PC-9 (cell line): ENCODE data around the gene UBE2L3. TPM values are rescaled to one million over a fixed set of nuclear protein-coding genes. Genes with fewer than 3 reads are reported as not detected.

Source experiments
- BruUV-seq: library from RNA; stranded (reverse); fragments of 400-500 nt; replicated peaks from 2 replicates; lab custom pipeline; 2021; lab: Mats Ljungman, UMichigan
- CTCF ChIA-PET: fragments of 300-600 bp; sonication (Branson Sonifier 250); formaldehyde crosslinking; loops from one replicate; lab custom pipeline; 2022; ENCODE audit warnings: antibody characterized with exemption; lab: Charles Lee
- POLR2A ChIA-PET: fragments of 300-600 bp; sonication (Branson Sonifier 250); formaldehyde crosslinking; loops from one replicate; lab custom pipeline; 2022; ENCODE audit warnings: antibody characterized with exemption; ENCODE audit not compliant: unreplicated experiment; lab: Charles Lee
- DNase-seq, 2 experiments: peaks; one replicate each; pipeline versions ENCODE4 v3.0.0 to v3.0.0-alpha.2; 2015 to 2022; ENCODE audit warnings: mixed read lengths in 1 of 2
- H2AFZ ChIP-seq: fragments of 200-600 bp; sonication (generic); 2 replicates; pipeline ENCODE4 v1.8.1; 2017; ENCODE audit warnings: antibody characterized with exemption
- H3F3A ChIP-seq: fragments of 200-600 bp; sonication (generic); 2 replicates; pipeline ENCODE4 v1.8.1; 2017; ENCODE audit warnings: antibody characterized with exemption, mild to moderate bottlenecking, low read depth; ENCODE audit not compliant: insufficient read depth
- H3K27ac ChIP-seq: fragments of 200-600 bp; sonication (generic); 2 replicates; pipeline ENCODE4 v1.6.1; 2016; ENCODE audit warnings: mixed run types
- H3K27me3 ChIP-seq: fragments of 200-600 bp; sonication (generic); 2 replicates; pipeline ENCODE4 v1.6.1; 2016; ENCODE audit warnings: low read depth, mixed run types; ENCODE audit not compliant: insufficient read depth
- H3K36me3 ChIP-seq: fragments of 200-600 bp; sonication (generic); 2 replicates; pipeline ENCODE4 v1.6.1; 2016; ENCODE audit warnings: low read depth, mixed run types
- H3K4me1 ChIP-seq: fragments of 200-600 bp; sonication (generic); replicated peaks from 2 replicates; pipeline ENCODE4 v1.6.1; 2016; ENCODE audit warnings: mixed run types; ENCODE audit not compliant: insufficient read depth
- H3K4me2 ChIP-seq: fragments of 200-600 bp; sonication (generic); 2 replicates; pipeline ENCODE4 v1.6.1; 2017; ENCODE audit warnings: mixed run types
- H3K4me3 ChIP-seq: fragments of 200-600 bp; sonication (generic); 2 replicates; pipeline ENCODE4 v1.6.1; 2016; ENCODE audit warnings: mixed run types
- H3K79me2 ChIP-seq: fragments of 200-600 bp; sonication (generic); 2 replicates; pipeline ENCODE4 v1.6.1; 2017; ENCODE audit warnings: low read depth, mixed run types
- H3K9me2 ChIP-seq: fragments of 200-600 bp; sonication (generic); 2 replicates; pipeline ENCODE4 v1.8.1; 2017; ENCODE audit warnings: mild to moderate bottlenecking; ENCODE audit not compliant: insufficient read depth
- H3K9me3 ChIP-seq: fragments of 200-600 bp; sonication (generic); 2 replicates; pipeline ENCODE4 v1.8.1; 2016; ENCODE audit warnings: low read depth; ENCODE audit not compliant: insufficient read depth
- H4K20me1 ChIP-seq: fragments of 200-600 bp; sonication (generic); 2 replicates; pipeline ENCODE4 v1.8.1; 2017; ENCODE audit not compliant: insufficient read depth
- CTCF ChIP-seq: fragments of 200-600 bp; sonication (generic); conservative IDR thresholded peaks from 2 replicates; pipeline ENCODE4 v1.6.1; 2017; ENCODE audit warnings: mixed run types, antibody characterized with exemption, mild to moderate bottlenecking, moderate library complexity
- EZH2 ChIP-seq: fragments of 200-600 bp; sonication (generic); IDR thresholded peaks from 2 replicates; pipeline ENCODE4 v1.8.0; 2017; ENCODE audit warnings: antibody characterized with exemption, low read depth
- intact Hi-C: fragments of 100-400 bp; cut with micrococcal nuclease; formaldehyde crosslinking; loops from one replicate; pipeline ENCODE4 v1.10.0; 2022; ENCODE audit not compliant: unreplicated experiment
- total RNA-seq: library from RNA; stranded (reverse); gene quantifications from 2 replicates; pipeline ENCODE4 v1.2.3, GENCODE V29; 2021

Gene UBE2L3
- total RNA-seq, 1 experiment from 2014 or later, result 55.8 TPM

DNA sequence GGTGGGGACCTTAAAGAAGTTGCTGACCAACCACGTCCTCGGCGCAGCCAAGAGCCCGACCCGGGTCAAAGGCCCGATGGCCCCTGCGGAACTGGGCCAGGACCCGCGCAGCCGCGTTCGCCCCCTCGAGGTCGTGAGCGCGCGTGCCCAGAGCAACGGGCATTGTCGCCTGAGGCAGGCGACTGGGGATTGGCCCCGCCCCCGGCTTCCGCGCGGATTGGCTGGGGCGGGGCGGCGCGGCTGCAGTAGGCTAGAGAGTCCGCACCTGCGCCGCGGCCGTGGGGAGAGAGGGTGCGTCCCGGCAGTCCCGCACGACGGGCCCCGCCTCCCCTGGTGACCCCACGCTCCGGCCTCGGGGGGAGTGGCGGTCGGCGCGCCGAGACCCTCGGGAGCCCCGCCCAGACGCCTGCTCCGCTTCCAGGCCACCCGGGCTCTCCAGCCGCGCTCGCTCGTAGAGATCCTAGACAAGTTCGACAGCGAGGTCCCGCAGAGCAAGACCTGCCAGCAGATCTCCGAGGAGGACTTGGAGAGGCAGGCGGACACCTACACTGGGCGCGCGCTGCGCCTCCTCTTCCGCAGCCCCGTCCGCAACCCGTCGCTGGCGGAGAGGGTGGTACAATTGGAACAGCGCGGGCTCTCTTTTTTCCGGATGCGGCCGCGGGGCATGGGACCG is 90.0 kb downstream of the UBE2L3 start:
- peak; percentile 43 to 73 for DNase-seq
- H3F3A ChIP-seq, result peaks cover 12% of the 10 kb centered on the region; the same call in 1 of the 2 replicates
- intact Hi-C loops, result no loop called here

DNA sequence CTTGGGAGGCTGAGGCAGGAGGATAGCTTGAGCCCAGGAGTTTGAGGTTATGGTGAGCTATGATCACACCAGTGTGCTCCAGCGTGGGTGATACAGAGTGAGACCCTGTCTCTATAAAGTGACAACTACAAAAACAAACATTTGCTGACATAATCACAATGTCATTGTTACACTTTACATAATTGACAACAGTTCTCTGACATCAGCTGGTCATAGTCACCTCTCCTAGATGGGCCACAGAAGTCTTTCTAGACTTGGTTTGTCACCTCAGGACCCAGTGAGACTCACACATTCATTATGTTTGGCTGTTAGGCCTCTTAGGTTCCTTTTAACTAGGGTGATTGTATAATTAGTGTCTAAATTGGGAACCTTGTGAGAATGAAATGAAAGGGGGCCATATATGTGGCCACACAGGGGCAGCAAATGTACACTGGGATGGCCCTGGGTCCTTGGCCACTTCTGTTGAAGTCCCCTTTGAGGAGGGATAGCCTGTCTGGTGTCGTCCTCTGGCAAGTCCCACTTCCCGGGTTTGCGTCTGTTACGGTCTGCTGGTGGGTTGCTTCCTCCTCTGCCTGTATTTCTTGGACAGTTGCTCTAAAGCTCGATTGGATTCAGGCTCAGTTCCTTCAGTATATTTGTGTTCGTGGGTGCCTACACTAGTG is 92.5 kb downstream of the UBE2L3 start:
- Histone ChIP-seq H3K27me3 (no peaks in the 10 kb centered on the region), H3F3A (peaks cover 12% of the 10 kb centered on the region; the same call in 1 of the 2 replicates), H3K9me2 (no peaks in the 10 kb centered on the region), H3K4me1 (0 out of 2 replicates have a peak, but pooled peaks cover 5% of the 10 kb centered on the region), H3K4me2 (no peak overlapping the region), H3K9me3 (no peaks in the 10 kb centered on the region), H4K20me1 (no peaks in the 10 kb centered on the region), H3K27ac (no peak overlapping the region), H3K4me3 (no peak overlapping the region), H3K79me2 (no peaks in the 10 kb centered on the region), H3K36me3 (no peaks in the 10 kb centered on the region), H2AFZ (no peak overlapping the region)
- ChIA-PET CTCF (no interaction called here), POLR2A (no interaction called here)
- BruUV-seq, result no TSS peak
- intact Hi-C loops, result no loop called here
- TF ChIP-seq CTCF (no peak), EZH2 (no peak)
- no peak for DNase-seq

More for the DNA sequence above, 90.0 kb downstream of the UBE2L3 start:
- Histone ChIP-seq H2AFZ (peak overlapping the region; percentile 76), H3K4me3 (peak overlapping the region; percentile 58), H3K27ac (no peak overlapping the region), H3K9me3 (no peaks in the 10 kb centered on the region), H3K27me3 (no peaks in the 10 kb centered on the region), H3K79me2 (no peaks in the 10 kb centered on the region), H3K9me2 (no peaks in the 10 kb centered on the region), H3K36me3 (no peaks in the 10 kb centered on the region), H4K20me1 (no peaks in the 10 kb centered on the region), H3K4me2 (peak overlapping the region; percentile 68), H3K4me1 (0 out of 2 replicates have a peak, but pooled peaks cover 5% of the 10 kb centered on the region)
- ChIA-PET POLR2A (no interaction called here), CTCF (interaction anchor here (0.7 kb wide), 1 partner anchor 29 kb away, joined by 4 read pairs; no protein-coding TSS in a partner anchor)
- no TSS peak for BruUV-seq
- TF ChIP-seq CTCF, result no peak
- no peak for TF ChIP-seq EZH2

GRCh38 chr22:21660904-21661303 is 93.4 kb downstream of the UBE2L3 start:
- H2AFZ ChIP-seq, result no peak overlapping the region
- CTCF ChIA-PET, result no interaction called here
- no peaks in the 10 kb centered on the region for H3K36me3 ChIP-seq
- intact Hi-C loops, result no loop called here
- DNase-seq, result no peak
- H3K79me2 ChIP-seq, result no peaks in the 10 kb centered on the region
- H3K9me3 ChIP-seq, result no peaks in the 10 kb centered on the region
- H3F3A ChIP-seq, result peaks cover 12% of the 10 kb centered on the region; the same call in 1 of the 2 replicates
- H3K4me1 ChIP-seq, result 0 out of 2 replicates have a peak, but pooled peaks cover 5% of the 10 kb centered on the region
- no peak overlapping the region for H3K27ac ChIP-seq
- no peak overlapping the region for H3K4me3 ChIP-seq
- H4K20me1 ChIP-seq, result no peaks in the 10 kb centered on the region
- H3K9me2 ChIP-seq, result no peaks in the 10 kb centered on the region
- no peak for TF ChIP-seq CTCF
- no peak for TF ChIP-seq EZH2
- H3K27me3 ChIP-seq, result no peaks in the 10 kb centered on the region
- H3K4me2 ChIP-seq, result no peak overlapping the region
- no TSS peak for BruUV-seq
- POLR2A ChIA-PET, result no interaction called here
